Stomach smooth muscle (tissue), 2 donors: ENCODE measurements around the gene KCNJ2.

Experiments used
- H3K27ac ChIP-seq: one replicate; pipeline ENCODE4 v1.7.0; 2013; ENCODE audit warnings: mild to moderate bottlenecking, low read length, inconsistent platforms
- H3K27me3 ChIP-seq, 2 donors: one replicate each; pipeline ENCODE4 v1.7.0; 2013; ENCODE audit warnings: low read length in 2 of 2; ENCODE audit not compliant: insufficient read depth in 2 of 2, control insufficient read depth in 1 of 2
- H3K36me3 ChIP-seq, 2 donors: one replicate each; pipeline ENCODE4 v1.7.0; 2013; ENCODE audit warnings: low read length in 2 of 2; ENCODE audit not compliant: control insufficient read depth in 2 of 2, insufficient read depth in 2 of 2
- H3K4me1 ChIP-seq: one replicate; pipeline ENCODE4 v1.7.0; 2013; ENCODE audit warnings: low read length; ENCODE audit not compliant: control insufficient read depth, insufficient read depth
- H3K4me3 ChIP-seq, 2 donors: one replicate each; pipeline ENCODE4 v1.7.0; 2013; ENCODE audit warnings: low read length in 2 of 2
- H3K9ac ChIP-seq, 2 donors: one replicate each; pipeline ENCODE4 v1.7.0; 2013; ENCODE audit warnings: low read length in 2 of 2, mild to moderate bottlenecking in 1 of 2
- H3K9me3 ChIP-seq, 2 donors: one replicate each; pipeline ENCODE4 v1.7.0; 2013; ENCODE audit warnings: low read length in 2 of 2; ENCODE audit not compliant: control insufficient read depth in 2 of 2
- donor health status: healthy.
- donor health status: Pancreatic carcinoma.

KCNJ2 gene

DNA sequence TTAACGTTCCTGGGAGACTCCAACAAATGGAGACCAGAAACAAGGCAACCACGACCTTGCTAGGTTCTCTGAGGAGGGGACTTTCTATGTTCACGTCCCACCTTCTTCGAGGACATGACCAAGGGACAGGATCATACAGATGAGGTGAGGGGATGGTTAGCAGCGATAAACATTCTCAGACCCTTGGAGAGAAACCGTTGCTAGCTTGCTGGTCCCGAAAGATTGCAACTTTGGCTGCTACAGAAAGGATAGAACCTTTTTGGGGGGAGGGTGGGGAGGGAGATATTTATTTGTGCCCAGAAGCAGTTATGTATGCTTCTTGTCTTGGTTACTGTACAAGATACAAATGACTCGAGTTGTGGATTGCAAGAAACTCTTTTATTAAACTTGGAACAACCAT, 35.3 kb upstream of the KCNJ2 start:
- H3K9me3 ChIP-seq = no peaks in the 10 kb centered on the region
- no peaks in the 10 kb centered on the region for H3K36me3 ChIP-seq
- H3K9ac ChIP-seq = no peak overlapping the region
- no peak overlapping the region for H3K27ac ChIP-seq
- no peaks in the 10 kb centered on the region for H3K27me3 ChIP-seq
- H3K4me1 ChIP-seq = peaks cover 9% of the 10 kb centered on the region
- no peak overlapping the region for H3K4me3 ChIP-seq

DNA sequence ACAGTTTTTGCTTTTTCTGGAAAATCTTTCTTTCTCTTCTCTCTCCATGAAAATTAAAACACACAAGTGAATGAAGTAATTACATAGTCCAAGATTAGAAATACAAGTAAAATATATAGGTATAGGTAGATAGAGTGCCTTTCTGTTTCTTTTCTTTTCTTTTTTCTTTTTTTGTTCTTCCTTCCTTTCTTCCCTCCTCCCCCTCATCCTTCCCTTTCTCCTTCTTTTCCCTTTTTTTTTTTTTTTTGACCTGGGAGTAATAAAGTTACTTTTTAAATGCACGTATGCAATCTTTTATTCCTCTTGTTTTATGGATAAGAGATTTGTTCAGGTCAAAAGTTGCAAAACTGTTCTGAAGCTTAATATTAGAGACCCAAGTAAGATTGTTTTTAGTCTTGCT, 34.6 kb upstream of the KCNJ2 start:
- H3K4me1 ChIP-seq = peaks cover 11% of the 10 kb centered on the region
- no peaks in the 10 kb centered on the region for H3K27me3 ChIP-seq
- no peaks in the 10 kb centered on the region for H3K9me3 ChIP-seq
- H3K9ac ChIP-seq = no peak overlapping the region
- no peak overlapping the region for H3K4me3 ChIP-seq
- H3K36me3 ChIP-seq = no peaks in the 10 kb centered on the region
- H3K27ac ChIP-seq = no peak overlapping the region

DNA sequence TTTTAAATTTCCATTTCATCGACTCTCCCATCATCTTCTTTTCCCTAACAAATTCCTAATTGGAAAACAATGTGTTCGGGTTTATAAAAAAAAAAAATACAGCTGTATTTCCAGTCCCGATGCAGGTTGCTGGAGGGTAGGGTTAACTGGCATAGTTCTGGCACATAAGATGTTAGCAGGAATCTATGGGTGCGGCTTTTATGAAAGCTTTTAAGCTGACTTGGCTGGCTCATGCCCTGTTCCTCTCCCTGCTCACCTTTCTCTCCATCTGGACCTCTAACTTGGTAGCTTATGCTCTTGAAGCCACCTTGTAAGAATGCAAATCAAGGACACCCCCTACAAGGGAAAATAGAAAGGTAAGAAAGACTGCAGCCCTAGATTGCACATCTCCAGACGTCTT, 33.2 kb upstream of the KCNJ2 start:
- Histone ChIP-seq H3K4me1 (peaks cover 11% of the 10 kb centered on the region), H3K27ac (no peak overlapping the region)

DNA sequence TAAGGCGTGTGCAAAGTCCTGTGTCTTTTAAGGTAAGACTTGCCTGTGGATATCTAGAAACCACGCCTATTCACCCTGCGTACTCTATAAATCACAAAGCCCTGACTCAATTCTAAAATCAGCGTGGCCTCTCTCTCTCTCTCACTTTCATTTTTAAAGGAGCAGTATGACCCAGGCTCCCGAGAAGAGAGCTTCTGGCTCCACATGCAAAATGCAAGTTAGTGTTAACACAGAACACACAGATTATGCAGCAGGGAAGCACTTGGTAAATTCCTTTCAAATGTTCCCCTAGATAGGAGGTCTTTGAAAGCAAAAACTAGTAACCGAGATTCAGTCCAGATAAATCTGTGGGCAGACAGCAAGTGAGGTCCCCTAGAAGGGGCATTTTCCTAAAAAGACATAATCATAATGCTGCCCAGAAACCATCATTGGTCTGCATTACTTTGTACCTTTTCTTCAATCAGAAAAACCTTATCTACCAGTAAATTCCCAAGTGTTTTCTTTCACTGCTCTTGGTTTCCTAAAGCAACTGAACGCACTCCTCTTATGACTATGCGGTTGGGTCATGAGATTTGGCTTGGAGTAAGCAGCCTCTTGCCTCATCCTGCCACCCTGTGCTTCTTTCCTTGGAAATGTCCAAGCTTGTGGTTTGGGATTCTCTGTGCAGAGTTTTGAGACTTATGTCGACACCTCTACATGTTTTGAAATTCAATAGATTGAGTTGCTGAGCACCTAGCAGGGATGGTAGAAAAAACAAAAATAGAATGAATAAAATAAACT, 31.7 kb upstream of the KCNJ2 start:
- peaks cover 11% of the 10 kb centered on the region for H3K4me1 ChIP-seq
- peak overlapping the region; percentile 43 to 69 for H3K9ac ChIP-seq
- peak overlapping the region; percentile 63 to 70 for H3K4me3 ChIP-seq
- peak overlapping the region; percentile 78 for H3K27ac ChIP-seq
- no peaks in the 10 kb centered on the region for H3K27me3 ChIP-seq
- no peaks in the 10 kb centered on the region for H3K9me3 ChIP-seq
- no peaks in the 10 kb centered on the region for H3K36me3 ChIP-seq

More for the DNA sequence above, 33.2 kb upstream of the KCNJ2 start:
- Histone ChIP-seq H3K9ac (no peak overlapping the region), H3K36me3 (no peaks in the 10 kb centered on the region), H3K4me3 (no peak overlapping the region), H3K27me3 (no peaks in the 10 kb centered on the region), H3K9me3 (no peaks in the 10 kb centered on the region)

DNA sequence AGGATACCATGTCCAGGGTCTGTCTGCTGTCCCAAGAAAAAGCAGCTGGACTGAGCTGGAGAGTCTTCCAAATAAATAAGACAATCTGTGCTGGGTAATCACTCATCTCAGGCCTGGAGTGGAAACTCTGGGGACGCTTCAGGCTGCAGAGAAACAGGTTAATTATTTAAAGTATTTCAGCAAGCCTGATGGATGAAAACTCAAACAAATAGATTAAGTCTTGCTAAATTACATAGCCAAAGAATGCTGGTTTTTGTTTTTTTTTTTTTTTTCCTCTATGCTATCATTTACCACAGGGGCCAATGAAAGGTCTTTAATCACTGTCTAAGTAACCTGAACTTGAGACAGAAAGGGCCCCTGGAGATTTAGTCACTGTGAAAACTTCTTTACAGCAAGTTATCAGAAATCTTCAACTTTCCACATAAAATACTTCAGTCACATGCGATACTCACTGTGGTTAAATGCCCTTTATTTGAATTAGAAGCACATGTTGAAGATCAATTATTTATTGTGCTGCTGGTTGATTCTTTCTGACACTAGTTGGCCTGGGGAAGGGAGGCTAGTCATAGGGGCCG, 31.0 kb upstream of the KCNJ2 start:
- Histone ChIP-seq H3K9ac (no peak overlapping the region), H3K27me3 (no peaks in the 10 kb centered on the region), H3K4me1 (peaks cover 11% of the 10 kb centered on the region), H3K27ac (peak overlapping the region; percentile 78), H3K36me3 (no peaks in the 10 kb centered on the region), H3K4me3 (no peak overlapping the region), H3K9me3 (no peaks in the 10 kb centered on the region)

DNA sequence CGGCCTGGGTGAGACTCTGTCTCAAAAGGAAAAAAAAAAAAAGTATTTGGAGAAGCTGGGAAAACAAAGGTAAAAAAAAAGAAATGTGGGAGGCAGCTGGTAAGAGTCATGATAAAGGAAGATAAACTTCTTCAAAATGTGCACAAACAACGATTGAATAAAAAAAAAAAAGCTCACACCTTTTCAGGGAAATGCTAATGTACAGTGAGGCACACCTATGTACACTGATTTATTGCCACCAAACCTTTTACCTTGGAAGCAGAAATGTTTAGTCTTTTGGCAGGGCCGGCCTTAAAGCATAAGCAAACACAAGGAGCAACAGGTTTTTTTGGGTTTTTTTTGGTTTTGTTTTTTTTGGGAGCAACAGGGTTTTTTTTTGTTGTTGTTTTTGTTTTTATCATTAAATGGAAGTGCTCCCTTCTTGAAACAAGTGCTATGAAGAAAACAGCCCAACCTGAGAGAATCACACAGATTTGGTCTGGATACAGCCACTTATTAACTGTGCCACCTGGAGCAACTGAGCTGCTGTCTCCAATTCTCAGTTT, 29.8 kb upstream of the KCNJ2 start:
- Histone ChIP-seq H3K9ac (no peak overlapping the region), H3K9me3 (no peaks in the 10 kb centered on the region), H3K27ac (no peak overlapping the region), H3K4me3 (no peak overlapping the region), H3K27me3 (no peaks in the 10 kb centered on the region), H3K4me1 (peaks cover 11% of the 10 kb centered on the region), H3K36me3 (no peaks in the 10 kb centered on the region)

DNA sequence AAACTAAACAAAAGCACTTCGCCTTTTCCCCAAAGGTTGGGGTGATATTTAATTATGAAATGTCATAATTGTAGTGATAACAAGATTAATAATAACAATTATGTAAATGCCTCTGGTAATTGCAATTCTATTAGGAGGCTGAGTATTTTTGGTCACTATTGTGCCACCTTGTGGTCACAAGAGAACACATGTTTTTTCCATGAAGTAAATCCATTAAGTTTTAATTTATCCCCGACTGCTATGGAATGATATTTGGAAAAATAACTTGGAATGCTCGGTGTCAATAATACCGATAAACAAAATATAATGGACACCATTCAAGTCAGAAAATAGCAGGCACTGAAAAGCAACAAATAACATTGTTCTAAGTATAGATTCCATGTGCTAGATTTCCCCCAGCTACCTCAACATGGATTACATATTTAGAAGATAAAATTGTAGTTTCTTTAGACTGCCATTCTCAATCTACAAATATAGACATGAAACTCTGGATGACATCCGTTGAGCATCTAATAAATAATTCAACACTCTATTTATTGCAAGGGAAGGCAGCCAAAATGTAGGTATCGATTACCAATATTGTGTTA, 25.0 kb upstream of the KCNJ2 start:
- Histone ChIP-seq H3K4me3 (no peak overlapping the region), H3K9ac (no peak overlapping the region), H3K4me1 (no peaks in the 10 kb centered on the region), H3K27me3 (no peaks in the 10 kb centered on the region), H3K27ac (no peak overlapping the region), H3K9me3 (no peaks in the 10 kb centered on the region), H3K36me3 (no peaks in the 10 kb centered on the region)

DNA sequence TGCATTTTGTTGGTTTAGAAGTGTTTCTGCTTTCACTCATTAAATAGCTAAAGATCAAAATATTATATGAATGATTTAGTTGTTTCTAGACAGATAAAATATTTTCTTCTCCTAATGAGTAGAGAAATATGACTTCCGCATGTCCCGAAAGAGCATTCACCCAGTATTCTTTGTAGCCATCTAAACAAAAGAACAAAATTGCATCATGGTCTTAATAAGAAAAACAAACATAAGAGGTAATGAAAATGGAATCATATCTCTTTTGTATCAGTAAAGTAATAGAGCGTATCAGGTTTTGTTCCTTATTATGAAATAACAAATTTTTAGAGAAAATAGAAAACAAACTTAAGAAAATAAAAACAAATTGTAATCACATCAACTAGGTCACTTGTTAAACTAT, 16.1 kb upstream of the KCNJ2 start:
- no peaks in the 10 kb centered on the region for H3K4me1 ChIP-seq
- no peak overlapping the region for H3K9ac ChIP-seq
- H3K9me3 ChIP-seq = no peaks in the 10 kb centered on the region
- H3K4me3 ChIP-seq = no peak overlapping the region
- H3K27me3 ChIP-seq = no peaks in the 10 kb centered on the region
- H3K36me3 ChIP-seq = no peaks in the 10 kb centered on the region
- no peak overlapping the region for H3K27ac ChIP-seq

DNA sequence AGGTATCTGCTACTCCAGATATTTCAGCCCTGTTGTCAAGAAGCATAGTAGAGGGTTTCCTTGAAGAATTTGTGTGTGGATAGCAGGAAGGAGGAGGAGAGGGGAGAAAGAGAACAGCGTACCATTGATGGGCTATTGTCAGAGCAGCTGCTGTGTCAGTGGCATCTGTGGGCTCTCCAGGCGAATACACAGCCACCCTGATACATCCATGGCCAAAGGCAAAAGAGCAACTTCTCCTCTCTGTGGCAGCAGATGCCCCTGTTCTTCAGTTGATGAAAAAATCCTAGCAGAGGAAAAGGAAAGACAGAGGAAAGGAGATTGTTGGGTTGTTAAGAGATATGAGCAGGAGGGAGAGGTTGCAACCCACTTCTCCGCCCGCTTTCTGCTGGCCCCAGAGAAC, 12.2 kb upstream of the KCNJ2 start:
- Histone ChIP-seq H3K36me3 (no peaks in the 10 kb centered on the region), H3K9ac (no peak overlapping the region), H3K9me3 (no peaks in the 10 kb centered on the region), H3K27me3 (no peaks in the 10 kb centered on the region), H3K27ac (no peak overlapping the region), H3K4me1 (no peaks in the 10 kb centered on the region), H3K4me3 (no peak overlapping the region)

DNA sequence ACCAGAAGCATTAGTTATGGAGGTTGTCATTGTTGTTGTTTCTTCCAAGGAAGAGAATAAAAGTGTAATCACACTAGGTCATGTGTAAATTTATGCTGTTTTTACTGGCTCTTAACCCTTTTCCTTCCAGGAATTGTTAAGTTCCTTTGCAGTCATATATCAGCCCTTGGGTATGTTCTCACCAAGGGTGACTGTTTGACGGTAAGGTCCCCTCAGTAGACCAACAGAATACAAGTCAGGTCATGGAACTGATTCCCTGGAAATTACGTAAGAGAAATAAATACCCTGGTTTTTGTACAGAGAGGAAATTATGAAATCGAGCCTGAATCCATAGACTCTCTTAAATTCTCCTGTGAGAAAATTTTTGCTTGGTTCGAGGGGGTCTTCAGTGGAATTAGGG, 11.2 kb upstream of the KCNJ2 start:
- Histone ChIP-seq H3K9ac (no peak overlapping the region), H3K27me3 (no peaks in the 10 kb centered on the region), H3K4me3 (no peak overlapping the region), H3K9me3 (no peaks in the 10 kb centered on the region), H3K4me1 (no peaks in the 10 kb centered on the region), H3K27ac (no peak overlapping the region), H3K36me3 (no peaks in the 10 kb centered on the region)

DNA sequence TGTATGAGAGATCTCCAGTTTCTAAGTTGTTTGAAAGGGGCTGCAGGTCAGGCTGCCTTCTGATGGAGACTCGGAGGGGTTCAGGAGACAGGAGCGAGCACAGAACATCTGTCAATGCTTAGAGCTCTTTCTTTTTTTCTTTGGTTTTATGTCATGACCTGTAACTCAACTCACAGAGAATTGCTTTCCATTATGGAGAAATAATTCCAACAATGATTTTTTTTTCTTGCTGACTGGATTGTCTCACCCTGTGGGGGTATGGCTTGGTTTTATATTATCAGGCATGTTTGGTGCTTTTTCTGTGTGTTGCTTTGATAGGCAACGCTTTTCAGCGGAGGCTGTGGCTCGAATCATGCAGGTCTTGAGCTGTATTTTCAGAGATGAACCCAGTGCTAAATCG, 10.7 kb upstream of the KCNJ2 start:
- no peaks in the 10 kb centered on the region for H3K27me3 ChIP-seq
- no peaks in the 10 kb centered on the region for H3K4me1 ChIP-seq
- no peaks in the 10 kb centered on the region for H3K9me3 ChIP-seq
- H3K27ac ChIP-seq = no peak overlapping the region
- no peak overlapping the region for H3K4me3 ChIP-seq
- no peak overlapping the region for H3K9ac ChIP-seq
- H3K36me3 ChIP-seq = no peaks in the 10 kb centered on the region
